ENCODE data around the gene IKZF2.

Gene IKZF2

DNA sequence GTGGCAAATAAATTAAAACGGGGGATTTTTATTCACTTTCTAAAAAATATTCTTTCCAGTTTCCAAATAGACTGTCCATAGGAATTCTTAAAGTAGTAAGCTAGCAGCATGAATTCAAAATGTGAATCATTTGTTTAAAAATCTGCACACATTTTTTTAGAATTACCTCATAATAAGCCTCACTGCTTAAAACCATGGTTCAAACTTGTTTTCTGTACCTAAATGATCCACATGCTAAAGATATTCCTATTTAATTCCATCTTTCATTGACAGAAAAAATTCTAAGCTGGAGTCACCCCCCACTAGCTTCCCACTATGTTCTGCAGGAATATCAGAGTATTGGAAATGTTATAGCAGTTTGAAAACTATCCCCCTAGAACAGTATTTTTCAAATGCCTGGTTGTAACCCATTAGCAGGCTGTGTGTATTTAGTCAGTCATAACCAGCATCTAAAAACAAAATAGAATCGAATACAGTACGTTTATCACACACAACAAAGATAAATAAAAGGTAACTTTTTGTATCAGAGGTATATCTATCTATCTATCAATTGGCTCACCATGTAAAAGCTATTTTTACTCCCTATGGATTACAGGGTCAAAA lies 11.2 kb upstream of the IKZF2 start:
- no peaks in the 10 kb centered on the region for H3K36me3 Mint-ChIP-seq
- no peak for DNase-seq (ENCODE audit: low spot score in 2 of 2)
- H3K4me1 Mint-ChIP-seq, result no peaks in the 10 kb centered on the region
- H3K27ac Mint-ChIP-seq, result no peak overlapping the region
- H3K9me3 Mint-ChIP-seq, result no peaks in the 10 kb centered on the region
- ATAC-seq, result no peak
- H3K4me3 Mint-ChIP-seq, result no peak overlapping the region

DNA sequence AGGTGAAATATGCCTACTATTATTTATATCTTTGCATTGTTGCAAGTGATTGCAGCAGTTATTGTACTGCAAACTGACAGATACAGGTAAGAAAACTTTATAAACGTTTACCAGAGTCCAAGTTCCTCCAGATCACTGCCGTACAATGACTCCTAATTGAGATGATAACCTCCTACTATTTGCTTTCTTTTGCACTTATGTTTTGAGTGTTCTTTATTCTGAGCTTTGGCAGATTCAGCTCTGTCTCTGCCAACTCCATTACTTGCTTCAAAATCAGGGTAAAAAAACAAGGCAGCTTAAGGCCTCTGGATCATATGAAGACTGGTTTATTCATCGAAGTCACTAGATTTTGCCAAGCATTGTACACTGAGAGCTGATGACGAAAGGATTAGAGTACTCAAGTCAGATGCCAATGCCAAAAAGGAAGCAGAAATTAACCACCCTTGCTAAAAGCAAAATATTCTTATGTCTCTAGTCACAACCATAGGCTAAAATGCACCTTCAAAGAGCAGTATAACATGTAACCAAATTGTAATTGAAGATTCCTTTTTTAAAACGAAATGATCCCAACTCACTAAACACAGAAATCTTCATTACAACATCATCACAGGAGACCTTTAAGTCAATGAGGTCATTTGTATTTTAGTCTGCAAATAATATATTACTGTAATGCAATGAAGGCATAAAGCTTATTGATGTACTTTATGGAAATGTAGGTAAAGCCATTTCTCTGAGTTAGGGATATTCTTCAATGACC lies 10.5 kb upstream of the IKZF2 start:
- peaks cover 5% of the 10 kb centered on the region for H3K4me1 Mint-ChIP-seq
- DNase-seq (ENCODE audit: low spot score in 2 of 2) (no peak), ATAC-seq (no peak)
- H3K9me3 Mint-ChIP-seq, result no peaks in the 10 kb centered on the region
- H3K4me3 Mint-ChIP-seq, result no peak overlapping the region
- no peak overlapping the region for H3K27ac Mint-ChIP-seq
- H3K36me3 Mint-ChIP-seq, result no peaks in the 10 kb centered on the region

DNA sequence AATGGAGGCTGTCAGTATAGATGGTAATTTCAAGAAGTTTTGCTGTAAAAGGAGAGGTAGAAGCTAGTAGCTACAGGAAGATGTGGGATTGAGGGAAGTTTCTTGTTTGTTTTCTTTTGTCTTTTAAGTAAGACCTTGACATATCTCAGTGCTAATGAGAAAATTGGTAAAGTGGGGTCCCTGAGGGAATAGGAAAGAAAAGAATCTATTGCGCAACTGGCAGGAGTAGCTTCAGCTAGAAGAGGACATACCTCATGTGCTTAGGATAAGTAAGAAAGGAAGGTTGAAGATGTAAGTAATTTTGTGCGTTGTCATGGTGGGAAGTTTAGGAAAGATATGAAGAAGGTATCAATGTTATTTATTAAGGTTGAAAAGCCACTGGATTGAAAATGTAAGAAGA lies 8.4 kb upstream of the IKZF2 start:
- Mint-ChIP-seq H3K9me3 (no peaks in the 10 kb centered on the region), H3K4me3 (no peak overlapping the region), H3K4me1 (peaks cover 7% of the 10 kb centered on the region), H3K36me3 (no peaks in the 10 kb centered on the region), H3K27ac (no peak overlapping the region)
- ATAC-seq, result no peak
- DNase-seq (ENCODE audit: low spot score in 2 of 2), result no peak

DNA sequence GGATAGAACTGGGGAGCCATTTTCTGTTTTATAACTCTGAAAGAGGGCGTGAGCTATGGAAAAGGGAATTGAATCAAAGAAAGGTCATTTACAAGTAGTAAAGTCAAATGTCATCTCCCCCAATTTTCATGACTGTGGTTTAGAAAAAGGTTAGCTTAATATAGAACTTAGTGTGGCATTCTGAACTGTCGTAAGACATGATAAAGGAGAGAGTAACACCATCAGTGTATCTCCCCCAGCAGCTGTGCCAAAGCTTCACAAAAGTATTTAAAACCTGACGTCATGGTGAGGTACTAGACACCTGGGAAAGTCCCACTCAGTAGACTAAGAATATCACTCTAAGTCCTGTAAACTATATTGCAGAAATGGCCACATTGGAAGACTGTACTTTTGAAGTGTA lies 5.8 kb upstream of the IKZF2 start:
- H3K9me3 Mint-ChIP-seq, result no peaks in the 10 kb centered on the region
- DNase-seq (ENCODE audit: low spot score in 2 of 2) (no peak), ATAC-seq (peak; percentile 82)
- H3K4me3 Mint-ChIP-seq, result no peak overlapping the region
- peaks cover 7% of the 10 kb centered on the region for H3K4me1 Mint-ChIP-seq
- peaks cover 4% of the 10 kb centered on the region for H3K36me3 Mint-ChIP-seq
- H3K27ac Mint-ChIP-seq, result peak overlapping the region; percentile 66

DNA sequence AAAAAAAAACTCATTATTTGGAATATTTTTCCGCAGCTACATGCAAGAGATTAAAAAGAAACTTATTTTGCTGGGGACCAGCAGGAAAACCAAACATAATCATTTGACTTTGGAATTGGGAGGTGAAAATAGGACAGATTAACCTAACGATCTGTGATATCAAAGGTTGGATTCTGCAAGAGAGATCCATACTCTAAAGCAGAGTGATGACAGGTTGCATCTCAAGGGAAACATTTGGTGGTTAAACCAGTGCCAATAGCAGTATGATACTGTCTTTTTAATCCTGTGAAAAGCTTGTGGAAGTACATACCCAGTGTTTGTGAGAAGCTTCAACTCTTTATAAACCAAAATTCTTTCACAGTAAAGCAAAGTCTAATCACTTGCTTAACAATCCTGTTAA lies 5.3 kb upstream of the IKZF2 start:
- Mint-ChIP-seq H3K36me3 (peaks cover 8% of the 10 kb centered on the region), H3K4me3 (no peak overlapping the region), H3K9me3 (no peaks in the 10 kb centered on the region), H3K27ac (peak overlapping the region; percentile 66), H3K4me1 (peaks cover 7% of the 10 kb centered on the region)
- ATAC-seq (no peak), DNase-seq (ENCODE audit: low spot score in 2 of 2) (no peak)

DNA sequence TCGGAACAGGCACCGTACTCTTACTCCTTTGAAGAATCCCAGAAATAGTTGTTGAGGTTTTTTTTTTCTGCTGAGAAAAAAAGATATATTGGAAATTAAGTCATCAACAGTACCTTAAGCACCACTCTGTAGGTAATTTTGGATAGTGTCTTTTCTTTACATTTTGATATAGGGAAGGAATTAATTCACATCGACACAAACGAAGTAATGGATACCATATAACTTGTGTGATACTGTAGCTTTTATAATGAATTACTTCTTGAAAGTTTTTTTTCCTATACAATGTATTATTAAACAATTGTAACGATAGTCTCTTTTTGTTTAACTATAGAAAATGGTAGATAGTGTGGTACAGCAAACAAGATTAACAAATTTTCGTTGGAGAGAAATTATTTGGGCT lies 1.5 kb upstream of the IKZF2 start:
- H3K36me3 Mint-ChIP-seq, result peaks cover 30% of the 10 kb centered on the region
- H3K9me3 Mint-ChIP-seq, result no peaks in the 10 kb centered on the region
- ATAC-seq (no peak), DNase-seq (ENCODE audit: low spot score in 2 of 2) (no peak)
- peak overlapping the region; percentile 86 for H3K4me3 Mint-ChIP-seq
- H3K27ac Mint-ChIP-seq, result peak overlapping the region; percentile 95
- peaks cover 12% of the 10 kb centered on the region for H3K4me1 Mint-ChIP-seq

DNA sequence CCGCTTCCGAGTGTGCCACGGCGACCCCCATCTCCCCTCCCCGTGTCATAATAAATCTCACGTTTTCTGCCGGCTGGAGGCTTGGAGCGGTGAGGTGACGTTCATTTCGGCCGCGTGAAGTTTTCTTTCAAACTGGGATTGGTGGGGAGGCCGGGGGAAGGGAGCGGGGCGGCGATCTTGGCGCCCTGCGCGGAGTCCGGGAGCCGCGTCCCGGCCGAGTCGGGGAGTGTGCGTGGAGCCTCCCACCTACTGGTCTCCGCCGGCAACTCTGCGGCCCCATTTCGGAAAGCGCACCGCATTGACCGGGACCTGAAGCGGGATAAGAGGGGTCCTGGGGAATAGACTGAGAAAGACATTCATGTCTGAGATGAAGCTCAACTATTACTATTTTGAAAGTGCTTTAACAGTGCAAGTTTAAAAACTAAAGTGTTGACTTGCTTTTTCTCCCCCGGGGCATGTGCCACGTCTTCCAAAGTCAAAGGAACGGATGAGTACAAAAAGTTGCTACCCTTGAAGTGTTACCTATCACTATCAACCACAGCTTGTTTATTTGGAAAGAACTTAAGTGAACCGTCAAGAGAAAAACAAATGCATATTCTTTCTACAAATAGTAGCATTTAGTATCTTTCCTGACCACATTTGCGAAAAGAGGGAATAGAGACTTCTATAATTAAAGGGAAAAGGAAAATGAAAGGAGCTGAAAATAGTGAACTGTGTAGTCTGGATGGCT lies 818 bp upstream of the IKZF2 start:
- peak overlapping the region; percentile 95 for H3K27ac Mint-ChIP-seq
- H3K9me3 Mint-ChIP-seq, result no peaks in the 10 kb centered on the region
- DNase-seq (ENCODE audit: low spot score in 2 of 2), result peak; percentile 37 to 69
- ATAC-seq, result peak; percentile 49
- H3K4me3 Mint-ChIP-seq, result peak overlapping the region; percentile 86
- H3K36me3 Mint-ChIP-seq, result peaks cover 37% of the 10 kb centered on the region
- peaks cover 10% of the 10 kb centered on the region for H3K4me1 Mint-ChIP-seq

DNA sequence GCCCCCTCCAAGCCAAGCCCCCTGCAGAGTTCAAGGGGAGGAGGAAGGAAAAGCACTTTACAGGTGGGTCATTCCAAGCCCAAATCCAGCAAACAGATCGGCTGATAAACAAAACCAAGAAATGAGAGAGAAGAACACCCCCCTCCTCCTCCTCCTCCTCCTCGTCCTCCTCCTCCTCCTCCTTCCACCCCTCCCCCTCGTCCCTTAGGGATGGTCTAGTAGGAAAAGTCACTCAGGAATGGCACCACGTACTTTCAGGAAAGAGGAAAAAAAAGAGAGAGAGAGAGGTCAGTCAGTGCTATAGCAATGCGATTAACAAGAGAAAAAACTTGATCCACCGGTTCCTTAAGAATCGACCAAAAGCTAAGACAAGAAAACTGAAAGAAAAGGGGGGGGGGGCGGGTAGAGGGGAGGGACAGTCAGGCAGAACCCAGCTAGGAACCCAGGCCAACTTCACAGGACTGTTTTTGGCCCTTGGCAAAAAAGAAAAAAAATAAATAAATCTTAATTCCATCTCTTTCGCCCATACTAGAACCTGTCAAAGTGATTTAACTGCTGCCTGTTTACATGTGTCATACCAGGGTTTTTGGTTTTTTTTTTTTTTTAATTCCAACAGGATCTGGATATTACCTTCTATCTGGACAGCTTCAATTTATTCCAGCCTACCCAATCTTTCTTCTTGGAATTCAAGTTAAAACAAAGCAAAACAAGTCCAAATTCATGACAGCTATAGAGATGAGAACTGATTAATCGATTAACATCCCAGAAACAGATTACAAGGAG lies 906 bp downstream of the IKZF2 start:
- Mint-ChIP-seq H3K4me3 (peak overlapping the region; percentile 86), H3K27ac (peak overlapping the region; percentile 95), H3K4me1 (peaks cover 5% of the 10 kb centered on the region), H3K9me3 (no peaks in the 10 kb centered on the region), H3K36me3 (peaks cover 51% of the 10 kb centered on the region)
- DNase-seq (ENCODE audit: low spot score in 2 of 2) (no peak), ATAC-seq (no peak)

DNA sequence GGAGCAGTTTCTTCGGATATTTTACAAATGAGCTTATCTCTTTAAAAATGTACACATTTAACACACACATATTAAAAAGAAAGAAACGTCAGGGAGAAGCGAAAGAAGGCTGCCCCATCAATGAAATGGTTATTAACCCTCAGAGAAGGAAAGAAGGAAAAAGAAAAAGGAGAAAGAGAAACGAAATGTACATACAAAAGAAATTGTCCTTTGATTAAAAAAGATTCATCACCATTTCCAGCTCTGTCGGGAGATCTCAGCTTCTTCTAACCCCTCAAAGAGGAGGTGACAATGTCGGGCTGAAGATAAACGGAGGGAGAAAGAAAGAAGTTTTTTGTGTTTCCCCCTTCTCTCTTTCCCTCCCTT lies 1.5 kb downstream of the IKZF2 start:
- DNase-seq (ENCODE audit: low spot score in 2 of 2) (no peak), ATAC-seq (no peak)
- Mint-ChIP-seq H3K27ac (peak overlapping the region; percentile 95), H3K4me3 (peak overlapping the region; percentile 86), H3K4me1 (peaks cover 5% of the 10 kb centered on the region), H3K36me3 (peaks cover 57% of the 10 kb centered on the region), H3K9me3 (no peaks in the 10 kb centered on the region)

DNA sequence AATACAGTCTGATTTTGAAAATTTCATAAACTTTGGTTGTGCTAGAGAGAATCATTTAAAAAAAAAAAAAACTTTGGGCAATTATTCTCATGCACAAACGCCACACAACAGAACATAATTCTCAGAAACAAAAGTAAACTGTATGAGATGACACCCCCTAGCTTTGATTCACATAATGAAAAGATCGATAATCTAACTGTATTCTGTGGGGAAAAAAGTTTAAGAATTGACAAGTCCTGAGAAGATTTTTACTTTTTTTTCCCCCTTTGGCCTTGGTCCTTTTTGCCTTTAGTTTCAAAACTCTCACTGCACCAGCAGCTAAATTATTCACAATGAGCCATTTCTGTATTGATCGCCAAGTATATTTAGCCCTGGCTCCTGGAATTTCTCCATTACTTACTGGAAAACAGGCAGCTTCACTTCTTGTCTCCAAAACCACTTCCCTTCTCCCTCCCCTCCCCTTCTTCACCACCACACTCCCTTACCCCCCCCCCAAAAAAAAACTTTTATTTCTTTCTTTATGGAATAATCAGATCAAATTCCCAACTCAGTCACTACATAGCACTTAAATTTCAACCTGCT lies 2.0 kb downstream of the IKZF2 start:
- Mint-ChIP-seq H3K4me1 (peaks cover 5% of the 10 kb centered on the region), H3K9me3 (no peaks in the 10 kb centered on the region), H3K4me3 (peak overlapping the region; percentile 86), H3K36me3 (peaks cover 62% of the 10 kb centered on the region), H3K27ac (peak overlapping the region; percentile 95)
- no peak for DNase-seq (ENCODE audit: low spot score in 2 of 2)
- no peak for ATAC-seq

DNA sequence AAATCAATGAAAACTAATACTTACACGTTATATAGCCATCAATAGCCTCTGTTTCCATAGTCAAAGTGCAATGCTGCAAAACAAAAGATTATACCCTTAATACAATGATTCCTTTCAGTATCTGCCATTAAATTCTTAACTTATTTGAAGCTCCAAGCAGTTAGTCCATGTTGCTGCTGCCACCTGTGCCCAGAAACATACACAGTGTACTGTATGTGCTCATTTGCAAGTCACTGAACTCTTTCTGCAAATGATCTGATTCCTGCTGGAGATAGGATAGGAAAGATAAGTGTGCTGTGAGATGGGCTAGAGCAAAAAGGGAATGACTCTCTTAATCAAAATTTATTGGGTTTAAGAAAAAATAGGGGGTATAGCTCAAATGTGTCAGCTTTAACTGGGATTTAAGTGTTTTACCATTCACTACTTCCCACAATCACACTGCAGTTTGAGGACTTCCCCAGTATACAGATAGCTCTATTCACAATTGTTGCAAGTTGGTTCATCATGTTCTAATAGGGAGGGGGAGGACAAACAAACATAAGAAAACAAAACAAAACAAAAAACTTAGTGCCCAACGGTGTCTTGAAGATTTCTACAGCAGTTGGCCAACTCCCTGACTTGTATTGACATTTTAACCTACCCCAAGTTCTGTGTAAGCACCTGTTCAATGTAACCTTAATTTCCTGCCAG lies 2.7 kb downstream of the IKZF2 start:
- H3K4me3 Mint-ChIP-seq, result peak overlapping the region; percentile 86
- peaks cover 69% of the 10 kb centered on the region for H3K36me3 Mint-ChIP-seq
- no peak for ATAC-seq
- H3K27ac Mint-ChIP-seq, result peak overlapping the region; percentile 95
- DNase-seq (ENCODE audit: low spot score in 2 of 2), result no peak
- no peaks in the 10 kb centered on the region for H3K9me3 Mint-ChIP-seq
- H3K4me1 Mint-ChIP-seq, result peaks cover 5% of the 10 kb centered on the region

DNA sequence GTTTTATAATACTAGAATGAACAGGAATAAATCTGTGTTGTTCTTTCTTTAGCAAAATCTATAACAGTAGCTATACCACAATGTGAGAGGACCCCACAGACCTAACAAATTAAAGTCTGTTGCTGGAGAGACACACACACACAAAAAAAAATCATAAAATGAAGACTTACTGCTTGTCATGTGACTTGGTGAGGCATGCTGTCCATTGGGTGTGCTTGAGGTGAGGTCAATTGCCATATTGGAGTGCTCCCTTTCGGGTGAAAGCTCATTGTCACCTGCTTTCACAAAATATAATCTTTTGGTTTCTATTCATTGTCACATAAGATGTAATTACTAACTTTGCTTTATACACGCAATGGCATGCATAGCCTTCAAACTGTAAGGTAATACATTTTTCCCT lies 3.9 kb downstream of the IKZF2 start:
- Mint-ChIP-seq H3K4me3 (peak overlapping the region; percentile 86), H3K36me3 (peaks cover 79% of the 10 kb centered on the region), H3K27ac (peak overlapping the region; percentile 95), H3K9me3 (no peaks in the 10 kb centered on the region), H3K4me1 (peaks cover 5% of the 10 kb centered on the region)
- ATAC-seq, result peak; percentile 36
- DNase-seq (ENCODE audit: low spot score in 2 of 2), result no peak

DNA sequence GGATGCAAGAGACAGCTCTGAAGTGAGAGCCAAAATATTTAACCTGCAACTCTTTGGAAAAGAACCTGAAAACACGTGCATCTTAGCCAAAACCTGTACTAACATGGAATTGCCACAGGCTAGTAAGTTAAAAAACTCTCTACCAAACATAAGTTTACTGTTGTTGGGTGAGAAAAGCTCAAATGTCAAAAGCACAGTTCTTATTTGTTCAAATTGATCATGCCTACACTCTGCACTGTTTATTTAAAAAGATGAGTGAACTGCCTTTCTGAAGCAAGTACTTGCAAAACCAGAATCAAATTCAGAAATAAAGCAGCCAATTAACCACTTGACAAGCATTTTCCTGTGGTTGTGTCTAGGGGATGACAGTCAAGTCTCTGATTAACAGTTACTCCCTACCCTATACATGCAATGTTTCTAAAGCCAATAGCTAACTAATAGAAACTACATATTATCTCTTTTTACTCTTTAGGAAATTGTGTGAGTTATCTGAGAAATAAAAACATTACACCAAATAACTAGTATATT lies 5.6 kb downstream of the IKZF2 start:
- DNase-seq (ENCODE audit: low spot score in 2 of 2) (no peak), ATAC-seq (peak; percentile 62)
- H3K27ac Mint-ChIP-seq, result peak overlapping the region; percentile 95
- peak overlapping the region; percentile 86 for H3K4me3 Mint-ChIP-seq
- no peaks in the 10 kb centered on the region for H3K9me3 Mint-ChIP-seq
- H3K4me1 Mint-ChIP-seq, result peaks cover 16% of the 10 kb centered on the region
- H3K36me3 Mint-ChIP-seq, result peaks cover 82% of the 10 kb centered on the region

DNA sequence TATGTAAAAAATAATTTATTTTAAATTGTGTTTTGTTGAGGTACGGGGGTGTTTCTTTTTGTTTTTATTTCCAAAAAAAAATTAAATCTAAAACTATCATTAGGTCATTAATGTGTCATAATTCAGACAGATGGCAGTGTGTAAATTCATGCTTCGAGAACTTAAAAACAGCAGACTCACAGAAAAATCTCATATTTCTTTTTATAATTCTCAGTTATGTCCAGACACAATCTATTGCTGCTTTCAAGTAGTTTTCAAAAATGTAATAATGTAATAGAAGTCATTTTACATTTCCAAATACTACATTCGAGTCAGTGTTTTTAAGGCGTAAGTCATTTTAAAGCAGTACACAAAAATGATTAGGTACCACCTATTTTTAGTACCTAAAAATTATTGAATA lies 14.3 kb downstream of the IKZF2 start:
- Mint-ChIP-seq H3K4me1 (peaks cover 28% of the 10 kb centered on the region), H3K4me3 (no peak overlapping the region), H3K9me3 (peaks cover 3% of the 10 kb centered on the region), H3K27ac (peak overlapping the region; percentile 97), H3K36me3 (peaks cover 78% of the 10 kb centered on the region)
- ATAC-seq (no peak), DNase-seq (ENCODE audit: low spot score in 2 of 2) (no peak)

All from stimulated activated effector memory CD8-positive, alpha-beta T cell treated with anti-CD3 and anti-CD28 coated beads, Interleukin-12 subunit alpha, Interleukin-12 subunit beta, amount 100 ng/mL, for 72 hours (primary cell).